GF-D8 (cell line): ENCODE results near the gene PCP2.

Experiments
- DNase-seq: peaks from one replicate; lab custom pipeline; 2025; lab: John Stamatoyannopoulos, UW

The PCP2 gene

GRCh38 chr19:7618771-7619510, 14.6 kb downstream of the PCP2 start:
- DNase-seq = no peak

- DNase-seq = no peak
These were observed 15.2 kb downstream of the PCP2 start for GRCh38 chr19:7618348-7618747.

- no peak for DNase-seq
These were observed 15.8 kb downstream of the PCP2 start for GRCh38 chr19:7617735-7618134.

- DNase-seq = no peak
These were observed 16.3 kb downstream of the PCP2 start for GRCh38 chr19:7617172-7617571.

- DNase-seq = no peak
These were observed 18.4 kb downstream of the PCP2 start for GRCh38 chr19:7614859-7615741.

GRCh38 chr19:7612282-7613274, 20.9 kb downstream of the PCP2 start:
- DNase-seq = no peak

GRCh38 chr19:7611541-7612279, 21.8 kb downstream of the PCP2 start:
- DNase-seq = no peak

- no peak for DNase-seq
These were observed 22.9 kb downstream of the PCP2 start for GRCh38 chr19:7610491-7611240.

GRCh38 chr19:7607874-7608560, 25.5 kb downstream of the PCP2 start:
- no peak for DNase-seq

GRCh38 chr19:7607212-7607873, 26.2 kb downstream of the PCP2 start:
- no peak for DNase-seq

GRCh38 chr19:7606289-7606688, 27.2 kb downstream of the PCP2 start:
- DNase-seq = no peak

- DNase-seq = no peak
These were observed 27.9 kb downstream of the PCP2 start for GRCh38 chr19:7605490-7606222.

GRCh38 chr19:7603919-7604318, 29.6 kb downstream of the PCP2 start:
- no peak for DNase-seq

GRCh38 chr19:7602935-7603497, 30.5 kb downstream of the PCP2 start:
- DNase-seq = no peak

- no peak for DNase-seq
These were observed 31.1 kb downstream of the PCP2 start for GRCh38 chr19:7602240-7602934.

- no peak for DNase-seq
These were observed 32.8 kb downstream of the PCP2 start for GRCh38 chr19:7600721-7601120.

GRCh38 chr19:7598180-7598579, 35.3 kb downstream of the PCP2 start:
- DNase-seq = no peak

GRCh38 chr19:7597689-7598088, 35.8 kb downstream of the PCP2 start:
- no peak for DNase-seq
